Tibial artery (tissue), 4 donors: ENCODE results near the gene FSTL5.
"Not testable (repeated sequence)": the region's sequence is repeated elsewhere in the genome, so short reads cannot be mapped to it uniquely, and the experiment has no call there.

Experiments used
- DNase-seq, 2 donors: peaks; one replicate each; pipeline ENCODE4 v3.0.0-alpha.2; 2019
- H3K27ac ChIP-seq, 2 donors: fragments of 200-600 bp; sonication (generic) in 1 of 2; 1 replicate in 1 of 2; 2 replicates in 1 of 2; pipeline ENCODE4 v1.5.1; 2018 to 2019; ENCODE audit warnings: mild to moderate bottlenecking in 1 of 2
- H3K27me3 ChIP-seq, 2 donors: fragments of 200-600 bp; sonication (generic) in 1 of 2; one replicate each; pipeline versions ENCODE4 v1.5.1 to v1.6.0; 2016 to 2019
- H3K36me3 ChIP-seq, 3 donors: fragments of 200-600 bp; sonication (generic) in 2 of 3; one replicate each; pipeline ENCODE4 v1.5.1; 2016 to 2019; ENCODE audit warnings: mild to moderate bottlenecking in 2 of 3
- H3K4me1 ChIP-seq, 4 donors: fragments of 200-600 bp; sonication (generic) in 2 of 4; 1 replicate in 3 of 4; 2 replicates in 1 of 4; pipeline ENCODE4 v1.5.1; 2016 to 2019
- H3K4me3 ChIP-seq, 2 donors: fragments of 200-600 bp; sonication (generic) in 1 of 2; 1 replicate in 1 of 2; 2 replicates in 1 of 2; pipeline ENCODE4 v1.5.1; 2018 to 2019; ENCODE audit warnings: mild to moderate bottlenecking in 2 of 2
- H3K9me3 ChIP-seq, 3 donors: fragments of 200-600 bp; sonication (generic) in 1 of 3; one replicate each; pipeline ENCODE4 v1.5.1; 2016 to 2019
- intact Hi-C: fragments of 100-400 bp; cut with DNase I; formaldehyde crosslinking; loops from one replicate; pipeline ENCODE4 v1.15.0; 2023; ENCODE audit warnings: low total_unique reads
- TF ChIP-seq, protein P1 (sequence below), 2 experiments: fragments of 200-600 bp in 1 of 2; fragments of 450-650 bp in 1 of 2; IDR thresholded peaks; one replicate each; pipeline ENCODE4 v1.5.1; 2017 to 2019; ENCODE audit warnings: antibody characterized with exemption in 2 of 2, mild to moderate bottlenecking in 1 of 2, moderate library complexity in 1 of 2

FSTL5 gene

DNA sequence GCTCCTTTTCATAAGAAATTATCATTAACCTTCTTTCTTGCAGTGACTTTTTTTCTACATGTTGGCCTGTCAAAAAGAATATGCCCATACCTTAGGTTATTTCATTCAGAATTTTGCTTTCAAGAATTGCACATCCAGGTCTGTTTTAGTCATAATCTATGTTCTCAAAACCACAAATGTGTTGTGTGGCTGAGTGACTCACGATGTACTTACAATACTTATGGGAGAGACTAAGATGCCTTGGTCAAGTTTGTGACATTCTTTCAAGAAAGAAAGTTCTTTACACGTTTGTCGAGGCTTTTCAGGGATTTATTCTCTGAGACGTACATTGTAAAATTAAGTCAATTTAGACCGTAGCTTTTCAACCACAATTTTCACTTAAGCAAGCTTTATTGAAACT is 396.7 kb downstream of the FSTL5 start:
- Histone ChIP-seq H3K4me1 (no peaks in the 10 kb centered on the region), H3K27me3 (no peaks in the 10 kb centered on the region), H3K27ac (no peak overlapping the region), H3K36me3 (no peaks in the 10 kb centered on the region), H3K4me3 (no peak overlapping the region), H3K9me3 (no peaks in the 10 kb centered on the region)
- no peak for DNase-seq
- TF ChIP-seq, protein P1, sequence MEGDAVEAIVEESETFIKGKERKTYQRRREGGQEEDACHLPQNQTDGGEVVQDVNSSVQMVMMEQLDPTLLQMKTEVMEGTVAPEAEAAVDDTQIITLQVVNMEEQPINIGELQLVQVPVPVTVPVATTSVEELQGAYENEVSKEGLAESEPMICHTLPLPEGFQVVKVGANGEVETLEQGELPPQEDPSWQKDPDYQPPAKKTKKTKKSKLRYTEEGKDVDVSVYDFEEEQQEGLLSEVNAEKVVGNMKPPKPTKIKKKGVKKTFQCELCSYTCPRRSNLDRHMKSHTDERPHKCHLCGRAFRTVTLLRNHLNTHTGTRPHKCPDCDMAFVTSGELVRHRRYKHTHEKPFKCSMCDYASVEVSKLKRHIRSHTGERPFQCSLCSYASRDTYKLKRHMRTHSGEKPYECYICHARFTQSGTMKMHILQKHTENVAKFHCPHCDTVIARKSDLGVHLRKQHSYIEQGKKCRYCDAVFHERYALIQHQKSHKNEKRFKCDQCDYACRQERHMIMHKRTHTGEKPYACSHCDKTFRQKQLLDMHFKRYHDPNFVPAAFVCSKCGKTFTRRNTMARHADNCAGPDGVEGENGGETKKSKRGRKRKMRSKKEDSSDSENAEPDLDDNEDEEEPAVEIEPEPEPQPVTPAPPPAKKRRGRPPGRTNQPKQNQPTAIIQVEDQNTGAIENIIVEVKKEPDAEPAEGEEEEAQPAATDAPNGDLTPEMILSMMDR (IDR thresholded peaks at IDR 0.05) = no peak
- intact Hi-C loops = no loop called here

- no peak overlapping the region for H3K27ac ChIP-seq
- no peak for DNase-seq
- TF ChIP-seq, protein P1 (IDR thresholded peaks at IDR 0.05) = no peak
- H3K4me1 ChIP-seq = no peaks in the 10 kb centered on the region
- no peaks in the 10 kb centered on the region for H3K9me3 ChIP-seq
- no peaks in the 10 kb centered on the region for H3K36me3 ChIP-seq
- no peak overlapping the region for H3K4me3 ChIP-seq
- intact Hi-C loops = no loop called here
- no peaks in the 10 kb centered on the region for H3K27me3 ChIP-seq
These were observed 401.0 kb downstream of the FSTL5 start for GRCh38 chr4:161762796-161763195.

DNA sequence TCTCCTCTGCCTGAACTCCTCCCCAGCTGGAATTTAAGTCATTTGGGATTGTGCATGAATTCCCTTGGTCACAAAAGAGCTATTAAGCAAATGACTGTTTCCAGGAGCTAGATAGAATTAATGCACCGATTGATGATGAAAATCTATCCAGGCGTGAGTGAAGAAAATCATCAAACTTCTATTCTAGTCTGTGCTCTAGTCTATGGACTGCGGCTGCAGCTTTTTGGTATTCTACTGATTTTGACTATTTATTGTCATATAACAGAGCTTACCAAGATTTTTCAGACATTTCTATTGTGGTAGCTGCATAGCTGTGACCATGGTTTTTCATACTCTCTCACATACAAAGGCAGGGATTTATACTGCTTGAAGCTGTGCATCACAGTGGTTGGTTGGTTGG is 403.8 kb downstream of the FSTL5 start:
- TF ChIP-seq, protein P1 (IDR thresholded peaks at IDR 0.05) = no peak
- no peaks in the 10 kb centered on the region for H3K27me3 ChIP-seq
- no peaks in the 10 kb centered on the region for H3K36me3 ChIP-seq
- no peak overlapping the region for H3K4me3 ChIP-seq
- H3K27ac ChIP-seq = no peak overlapping the region
- DNase-seq = no peak
- no peaks in the 10 kb centered on the region for H3K4me1 ChIP-seq
- no peaks in the 10 kb centered on the region for H3K9me3 ChIP-seq
- intact Hi-C loops = no loop called here

GRCh38 chr4:161758412-161758811 is 405.4 kb downstream of the FSTL5 start:
- H3K9me3 ChIP-seq, intact Hi-C loops, DNase-seq: not testable (repeated sequence)

GRCh38 chr4:161728929-161729328 is 434.9 kb downstream of the FSTL5 start:
- H3K9me3 ChIP-seq = no peaks in the 10 kb centered on the region
- no peak for DNase-seq
- H3K27ac ChIP-seq = no peak overlapping the region
- intact Hi-C loops = no loop called here
- no peaks in the 10 kb centered on the region for H3K27me3 ChIP-seq
- no peaks in the 10 kb centered on the region for H3K4me1 ChIP-seq
- H3K36me3 ChIP-seq = no peaks in the 10 kb centered on the region
- H3K4me3 ChIP-seq = no peak overlapping the region
- TF ChIP-seq, protein P1 (IDR thresholded peaks at IDR 0.05) = no peak

More at GRCh38 chr4:161758412-161758811, 405.4 kb downstream of the FSTL5 start:
- not testable (repeated sequence) for H3K4me1 ChIP-seq, H3K36me3 ChIP-seq, H3K27me3 ChIP-seq, H3K4me3 ChIP-seq, H3K27ac ChIP-seq

- Histone ChIP-seq H3K27me3 (no peaks in the 10 kb centered on the region), H3K4me3 (no peak overlapping the region), H3K27ac (no peak overlapping the region), H3K4me1 (no peaks in the 10 kb centered on the region), H3K9me3 (no peaks in the 10 kb centered on the region), H3K36me3 (no peaks in the 10 kb centered on the region)
- no peak for DNase-seq
- TF ChIP-seq, protein P1 (IDR thresholded peaks at IDR 0.05) = no peak
- intact Hi-C loops = no loop called here
These were observed 441.9 kb downstream of the FSTL5 start for GRCh38 chr4:161721947-161722346.
